Measurements from ENCODE around the gene STX7.

The STX7 gene

DNA sequence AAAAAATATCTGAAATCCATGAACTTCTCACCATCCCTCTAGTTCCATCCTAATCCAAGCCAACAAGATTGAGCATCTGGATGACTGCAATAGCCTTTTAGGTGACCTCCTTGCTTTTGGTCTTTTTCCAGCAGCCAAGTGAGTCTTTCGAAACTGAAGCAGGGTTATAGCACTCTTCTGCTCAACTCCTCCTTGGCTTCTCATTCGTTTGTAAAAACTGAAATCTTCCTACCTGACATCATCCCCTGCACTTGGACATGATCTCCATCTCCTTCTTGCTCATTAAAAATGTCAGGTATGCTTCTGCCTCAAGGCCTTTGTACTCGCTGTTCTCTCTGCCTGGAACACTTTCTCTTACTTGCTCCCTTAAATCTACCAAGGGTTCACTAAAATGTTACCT, 46.0 kb downstream of the STX7 start:
- DNase-seq, result no peak

DNA sequence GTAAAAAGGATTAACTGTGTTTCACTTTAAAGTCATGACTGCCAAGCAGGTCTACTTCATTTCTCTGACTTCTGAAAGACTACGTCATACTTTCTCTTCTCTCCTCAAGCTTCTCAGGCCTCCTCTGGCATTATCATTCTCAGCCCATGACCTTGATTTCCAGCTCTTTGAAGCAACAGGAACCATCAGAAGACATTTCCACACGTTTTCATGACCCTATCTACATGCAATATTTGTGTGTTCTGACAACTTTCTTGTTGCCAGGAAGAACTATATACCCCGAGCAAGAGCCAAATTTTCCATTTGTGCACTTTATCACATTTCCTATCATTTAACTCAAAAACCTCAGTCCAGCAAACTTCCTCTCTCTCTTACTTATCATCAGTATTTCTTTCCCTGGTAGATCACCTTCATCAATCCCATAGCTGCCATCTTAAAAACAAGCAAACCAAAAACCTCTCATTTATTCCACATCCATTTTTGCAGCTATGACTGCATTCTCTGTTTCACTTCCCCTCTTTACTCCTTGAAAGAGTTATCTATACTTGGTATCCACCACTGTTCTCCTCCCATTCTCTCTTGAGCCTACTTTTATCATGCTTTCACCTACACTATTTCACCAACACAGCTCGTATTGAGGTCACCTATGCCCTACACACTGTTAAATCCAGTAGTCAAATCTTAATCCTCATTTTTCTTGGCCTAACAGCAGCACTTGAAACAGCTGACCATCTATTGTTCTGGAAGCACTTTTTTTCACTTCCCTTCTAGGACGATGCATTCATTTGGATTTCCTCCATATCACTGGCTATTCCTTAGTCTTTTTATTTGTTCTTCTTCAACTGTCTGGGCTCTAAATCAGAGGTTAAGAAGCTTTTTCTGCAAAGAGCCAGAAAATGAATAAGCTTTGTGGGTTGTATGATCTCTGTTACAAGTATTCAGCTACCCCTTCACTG, 47.1 kb downstream of the STX7 start:
- no peak for DNase-seq

DNA sequence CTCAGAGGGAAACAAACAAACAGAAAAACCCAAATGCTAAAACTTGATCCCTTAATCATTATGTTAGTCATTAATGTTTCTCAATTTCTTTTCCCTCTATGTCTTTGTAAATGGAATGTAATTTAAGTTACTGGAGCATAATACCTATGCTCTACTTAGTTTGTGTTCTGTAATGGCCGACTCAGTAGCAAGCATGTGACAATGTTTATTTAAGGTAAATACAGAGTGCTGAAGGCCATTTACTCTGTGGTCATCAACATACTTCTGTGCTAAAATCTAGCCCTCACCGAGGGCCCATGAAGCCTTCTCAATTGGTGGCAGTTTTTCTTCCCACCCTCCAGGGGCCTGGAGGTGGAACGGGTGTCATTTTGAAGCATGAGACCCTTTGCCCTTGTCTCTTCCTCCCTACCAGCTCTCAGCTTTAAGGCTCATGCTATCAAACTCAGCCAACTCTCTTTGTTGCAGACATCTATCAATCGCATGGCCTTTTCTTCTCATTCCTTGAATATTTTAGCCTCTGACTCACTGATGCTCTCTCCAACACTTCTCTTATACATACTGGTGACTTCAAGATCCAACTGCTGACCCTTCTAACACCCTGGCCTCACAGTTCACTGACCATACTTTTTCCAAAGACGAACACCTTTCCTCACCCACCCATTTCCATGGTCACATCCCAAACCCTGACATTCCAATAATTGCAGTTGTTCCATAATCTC, 48.2 kb downstream of the STX7 start:
- no peak for DNase-seq

DNA sequence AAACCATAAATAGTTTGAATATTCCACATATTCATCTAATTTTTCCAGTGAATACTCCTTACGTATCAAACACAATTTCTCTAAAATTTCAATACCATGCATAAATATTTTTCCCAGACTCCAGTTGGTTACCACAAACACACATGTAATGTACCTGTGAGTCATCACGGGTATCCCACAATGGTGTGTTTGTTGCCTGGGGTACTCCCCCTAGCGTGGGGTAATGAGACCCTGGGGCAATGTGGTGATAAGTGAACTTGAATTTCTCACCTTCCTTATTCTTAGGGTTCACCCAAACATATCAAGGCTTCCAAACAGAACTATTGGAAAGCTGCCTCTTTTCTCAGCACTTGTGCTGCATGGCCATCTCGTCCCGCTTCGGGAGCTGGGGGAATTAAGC, 51.0 kb downstream of the STX7 start:
- DNase-seq, result no peak

DNA sequence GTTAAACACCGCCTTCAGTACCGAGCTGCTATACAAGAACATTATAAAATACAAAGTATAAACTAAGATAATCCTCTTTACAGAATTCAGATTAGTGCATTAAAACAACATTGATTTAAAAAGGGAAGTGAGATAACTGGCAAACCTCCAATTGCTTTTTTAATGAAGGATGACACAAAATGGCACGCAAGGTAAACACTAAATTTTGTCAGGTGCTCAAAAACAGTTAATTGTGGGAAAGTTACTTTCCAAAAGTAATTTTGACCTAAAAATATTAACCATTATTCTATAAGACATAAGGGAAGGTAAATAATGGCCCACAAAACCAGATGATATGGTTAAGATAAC, 53.3 kb downstream of the STX7 start:
- DNase-seq, result no peak

DNA sequence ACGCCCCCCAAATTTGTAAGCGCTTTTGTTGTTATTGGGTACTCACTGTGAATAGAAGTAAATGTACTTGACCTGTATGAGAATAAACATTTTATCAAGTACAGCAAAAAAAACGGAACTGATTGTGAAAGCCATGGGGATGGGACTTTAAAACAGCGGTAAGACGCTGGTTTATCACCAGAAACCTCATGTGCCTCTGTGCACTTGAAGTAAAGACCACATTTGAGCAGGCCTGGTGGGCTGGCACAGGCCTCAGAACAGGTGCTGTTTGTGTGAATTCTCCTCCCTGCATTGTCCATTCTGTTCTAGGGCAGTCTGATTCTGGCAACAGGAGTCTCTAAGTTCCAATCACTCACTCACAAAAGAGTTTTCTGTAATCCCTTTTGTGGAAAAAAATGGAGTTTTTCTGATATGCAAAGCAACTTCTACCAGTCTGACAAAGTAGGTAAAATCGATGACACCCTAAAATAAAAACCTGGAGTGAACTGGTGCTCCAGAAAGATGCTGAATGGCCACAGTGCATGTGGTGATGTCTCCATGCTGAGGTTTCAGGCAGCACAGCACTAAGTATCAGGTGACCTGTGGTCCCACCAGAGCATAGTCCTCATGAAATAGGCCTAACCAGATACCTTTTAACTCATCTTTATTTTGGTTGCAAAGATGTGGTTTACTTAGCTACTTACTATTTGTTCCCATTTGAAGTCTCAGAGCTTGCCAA, 53.9 kb downstream of the STX7 start:
- DNase-seq, result no peak

DNA sequence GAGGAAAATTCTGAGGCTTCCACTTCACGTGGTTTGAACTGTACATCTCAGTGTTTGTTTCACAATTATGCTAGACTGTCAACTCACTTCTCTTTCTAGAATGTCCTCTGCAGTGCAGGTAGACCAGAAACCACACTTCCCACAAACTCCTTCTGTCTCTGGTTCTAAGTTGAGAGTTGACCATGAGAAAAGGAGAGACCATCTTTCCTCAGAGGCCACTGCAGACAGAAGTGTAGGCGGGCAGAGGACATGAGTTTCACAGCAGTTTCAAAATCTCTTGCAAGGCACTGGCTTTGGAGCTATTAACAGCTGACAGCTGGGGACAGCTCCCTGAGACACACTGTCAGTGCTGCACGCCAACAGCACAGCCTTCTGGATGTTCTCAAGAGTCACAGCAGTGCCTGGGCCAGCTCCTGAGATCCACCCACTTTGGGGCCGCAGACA, 56.2 kb downstream of the STX7 start:
- DNase-seq, result no peak

DNA sequence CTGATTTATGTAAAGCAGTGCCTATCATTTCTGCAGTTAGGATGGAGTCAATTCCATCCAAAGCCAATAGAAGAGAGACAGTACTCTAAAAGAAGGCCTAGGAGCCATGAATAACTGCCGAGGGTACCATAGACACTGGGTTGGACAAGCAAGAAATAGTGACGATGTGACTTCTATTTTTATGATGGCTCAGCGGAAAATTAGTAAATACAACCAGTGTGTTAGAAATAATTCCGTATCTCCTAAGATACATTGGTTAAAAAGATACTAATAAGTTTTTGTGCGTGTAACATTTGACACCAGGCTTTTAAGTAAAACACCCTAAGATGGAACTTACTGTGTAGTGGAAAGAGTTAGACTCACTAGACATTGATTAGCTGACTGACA, 66.1 kb downstream of the STX7 start:
- no peak for DNase-seq

DNA sequence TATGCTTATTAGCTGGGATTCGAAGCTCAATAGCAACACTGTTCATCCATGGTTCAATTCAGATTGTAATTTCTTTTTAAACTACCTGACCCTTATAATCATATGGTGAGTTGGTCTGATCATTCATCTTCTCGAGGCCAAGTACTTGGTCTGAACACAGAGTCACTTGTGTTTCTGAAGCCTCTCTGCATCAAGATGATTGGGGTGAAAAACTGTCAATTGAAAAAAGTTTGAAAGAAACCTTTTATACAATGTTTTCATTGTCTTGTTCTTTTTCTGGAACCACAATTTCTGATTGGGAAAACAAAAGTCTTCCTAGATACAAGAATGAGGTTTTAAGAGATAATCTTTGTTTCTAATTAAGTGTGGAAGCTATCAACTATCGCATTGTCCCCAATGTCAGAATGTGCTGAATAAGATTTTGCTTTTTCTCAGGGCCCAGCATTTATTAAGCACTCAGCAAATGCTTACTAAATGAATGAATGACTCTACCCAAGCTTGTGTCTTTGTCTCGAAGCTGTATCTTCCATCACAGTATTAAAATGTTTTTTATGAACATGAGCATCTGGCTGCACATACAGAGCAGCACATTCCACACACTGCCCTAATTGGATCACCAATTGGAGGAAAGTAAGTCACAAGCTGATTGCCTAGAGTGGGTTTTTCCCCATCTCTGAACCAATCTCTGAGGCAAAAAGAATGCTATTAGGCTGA, 66.6 kb downstream of the STX7 start:
- no peak for DNase-seq

DNA sequence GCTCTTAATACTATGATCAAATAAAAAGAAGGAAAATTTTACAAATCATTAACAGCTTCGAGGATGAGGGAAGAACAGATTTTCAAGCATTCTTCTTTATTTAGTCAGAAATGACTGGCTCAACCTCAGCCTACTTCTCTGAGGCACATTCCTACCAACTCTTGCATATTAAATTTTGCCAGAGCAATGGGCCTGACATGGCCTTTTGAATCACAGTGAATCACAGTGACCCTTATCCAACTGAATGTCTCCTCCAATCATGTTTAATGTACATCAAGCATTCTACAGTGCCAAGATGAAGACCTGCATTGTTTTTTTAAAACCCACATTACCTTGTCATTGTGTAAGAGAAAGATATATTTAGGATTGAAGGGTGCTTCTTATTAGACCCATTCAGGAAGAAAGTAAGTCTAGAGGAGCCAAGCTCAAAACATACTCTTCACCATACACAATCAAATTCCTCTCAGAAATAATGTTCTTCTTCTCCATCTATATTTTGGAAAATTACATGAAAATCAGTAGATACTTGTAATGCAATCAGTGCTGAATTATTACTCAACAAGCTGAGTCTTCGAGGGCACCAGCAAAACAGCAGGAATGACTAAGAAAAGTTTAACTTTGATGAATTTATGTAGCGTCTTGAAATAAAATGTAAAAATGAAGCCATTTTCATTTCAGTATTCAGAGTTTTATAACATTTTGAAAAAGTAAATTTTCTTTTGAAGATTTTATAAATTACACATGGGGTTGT, 67.5 kb downstream of the STX7 start:
- no peak for DNase-seq

DNA sequence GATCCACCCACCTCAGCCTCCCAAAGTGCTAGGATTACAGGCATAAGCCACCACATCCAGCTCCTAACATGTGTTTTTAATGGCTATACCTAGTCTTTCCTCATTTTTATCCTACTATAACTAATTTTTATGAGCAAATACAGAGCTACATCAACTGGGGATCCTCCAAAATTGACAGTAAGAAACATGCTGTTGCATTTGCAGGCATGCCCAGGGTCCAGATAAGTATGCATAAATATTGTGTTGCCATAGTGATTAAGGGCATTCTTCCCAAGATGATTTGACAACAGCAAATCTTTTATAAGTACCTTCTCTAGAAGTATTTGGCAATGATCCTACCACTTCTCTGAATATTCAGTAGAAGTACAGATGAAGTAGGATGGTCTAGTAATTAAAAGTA, 69.7 kb downstream of the STX7 start:
- DNase-seq, result no peak

DNA sequence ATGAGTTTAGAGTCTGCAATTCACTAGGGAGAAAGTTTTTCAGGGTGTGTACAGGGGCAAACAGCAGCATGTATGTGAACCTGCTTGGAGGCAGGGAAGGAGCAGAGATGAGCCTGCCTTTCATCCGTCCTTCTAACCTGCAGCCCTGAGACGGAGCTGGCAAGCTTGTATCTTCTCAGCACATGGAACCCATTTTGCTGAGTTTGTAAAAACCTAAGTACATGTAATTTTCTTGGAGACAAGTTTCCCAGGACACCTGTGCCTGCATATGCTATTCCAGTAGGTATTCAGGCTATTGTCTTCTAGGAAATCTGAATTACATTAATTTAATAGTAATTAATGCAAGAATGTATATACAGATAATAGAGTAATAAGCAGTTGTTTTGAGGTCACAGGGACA, 82.8 kb downstream of the STX7 start:
- DNase-seq, result no peak

DNA sequence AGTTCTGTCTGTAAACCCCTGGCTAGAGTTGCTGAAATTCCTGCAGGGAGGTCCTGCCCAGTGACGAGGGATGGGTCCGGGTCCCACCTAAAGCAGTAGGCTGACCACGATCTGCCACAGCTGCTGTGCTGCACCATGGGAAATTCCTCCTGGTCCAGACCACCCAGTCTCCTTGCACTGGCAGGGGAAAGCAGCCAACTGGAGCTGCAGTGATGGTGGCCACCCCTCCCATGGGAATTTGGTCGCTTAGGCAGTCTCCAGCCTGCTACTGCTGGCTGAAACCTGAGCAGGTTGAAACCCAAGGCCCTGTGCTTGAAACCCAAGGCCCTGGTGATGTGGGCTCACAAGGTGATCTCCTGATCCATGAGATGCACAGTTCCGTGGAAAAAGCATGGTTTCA, 87.7 kb downstream of the STX7 start:
- no peak for DNase-seq

DNA sequence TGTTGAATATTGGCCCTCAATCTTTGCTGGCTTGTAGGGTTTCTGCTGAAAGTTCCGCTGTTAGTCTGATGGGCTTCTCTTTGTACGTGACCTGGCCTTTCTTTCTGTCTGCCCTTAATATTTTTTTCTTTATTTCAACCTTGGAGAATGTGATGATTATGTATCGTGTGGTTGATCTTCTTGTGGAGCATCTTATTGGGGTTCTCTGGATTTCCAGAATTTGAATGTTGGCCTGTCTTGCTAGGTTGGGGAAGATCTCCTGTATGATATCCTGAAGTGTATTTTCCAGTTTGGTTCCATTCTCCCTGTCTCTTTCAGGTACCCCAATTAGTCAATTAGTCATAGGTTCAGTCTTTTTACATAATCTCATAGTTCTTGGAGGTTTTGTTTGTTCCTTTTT, 89.1 kb downstream of the STX7 start:
- DNase-seq, result no peak

DNA sequence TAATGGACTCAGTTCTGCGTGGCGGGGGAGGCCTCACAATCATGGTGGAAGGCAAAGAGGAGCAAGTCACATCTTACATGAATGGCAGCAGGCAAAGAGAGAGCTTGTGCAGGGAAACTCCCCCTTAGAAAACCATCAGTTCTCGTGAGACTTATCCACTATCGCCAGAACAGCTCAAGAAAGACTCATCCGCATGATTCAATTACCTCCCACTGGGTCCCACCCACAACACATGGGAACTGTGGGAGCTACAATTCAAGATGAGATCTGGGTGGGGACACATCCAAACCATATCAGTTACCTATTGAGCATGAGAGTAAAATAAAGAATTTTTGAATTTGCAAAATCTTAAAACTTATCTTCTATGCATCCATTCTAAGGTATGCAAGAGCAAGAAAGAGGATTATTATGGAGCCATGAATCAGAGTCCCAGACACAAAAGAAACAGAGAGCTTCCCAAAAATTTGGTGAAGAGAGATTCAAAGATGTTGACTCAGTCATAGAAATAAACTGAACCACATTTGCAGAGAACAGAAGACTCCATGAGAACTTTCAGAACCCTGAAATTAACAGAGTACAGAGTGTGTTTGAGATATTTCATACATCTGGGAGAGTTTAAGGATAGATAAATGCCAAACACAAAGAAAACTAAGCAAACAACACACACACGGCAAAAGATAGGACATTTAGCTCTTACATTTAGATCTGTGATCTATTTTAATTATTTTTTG, 94.5 kb downstream of the STX7 start:
- DNase-seq, result no peak

DNA sequence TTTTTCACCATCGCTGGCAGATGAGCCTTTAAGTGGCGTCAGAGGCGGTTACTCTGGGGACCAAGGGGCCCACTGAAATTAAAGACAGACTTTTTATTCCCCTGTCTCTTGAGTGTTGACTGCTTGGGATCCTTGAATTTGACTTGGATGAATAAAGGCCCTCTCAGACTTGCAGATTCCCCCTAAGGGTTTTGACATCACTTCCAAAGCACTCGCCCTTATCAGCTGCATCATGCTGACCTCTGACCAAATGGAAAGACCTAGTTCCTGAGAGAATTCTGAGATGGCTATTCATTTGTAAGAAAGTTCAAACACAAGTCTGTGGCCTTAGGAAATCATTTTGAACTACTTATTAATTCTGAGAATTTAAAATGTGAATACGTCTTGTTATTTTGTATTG, 98.2 kb downstream of the STX7 start:
- no peak for DNase-seq

DNA sequence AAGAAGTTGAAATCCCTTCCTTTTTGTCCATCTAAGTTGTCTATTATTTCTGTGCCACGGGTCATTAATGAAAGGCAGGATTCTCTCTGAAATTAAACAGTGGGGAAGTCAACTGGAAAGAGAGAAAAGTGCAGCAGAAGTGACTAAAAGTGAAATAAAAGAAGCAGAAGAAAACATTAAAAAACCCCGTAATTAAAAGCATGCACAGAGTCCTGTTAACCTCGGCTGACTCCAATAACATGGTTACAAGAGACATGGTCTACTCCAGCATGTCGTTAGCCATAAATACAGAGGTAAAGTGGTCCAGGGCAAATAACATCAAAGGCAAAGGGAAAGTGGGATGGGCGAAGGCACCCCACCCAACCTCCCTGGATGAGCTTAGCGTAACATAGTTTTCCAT, 98.6 kb downstream of the STX7 start:
- DNase-seq, result no peak

DNA sequence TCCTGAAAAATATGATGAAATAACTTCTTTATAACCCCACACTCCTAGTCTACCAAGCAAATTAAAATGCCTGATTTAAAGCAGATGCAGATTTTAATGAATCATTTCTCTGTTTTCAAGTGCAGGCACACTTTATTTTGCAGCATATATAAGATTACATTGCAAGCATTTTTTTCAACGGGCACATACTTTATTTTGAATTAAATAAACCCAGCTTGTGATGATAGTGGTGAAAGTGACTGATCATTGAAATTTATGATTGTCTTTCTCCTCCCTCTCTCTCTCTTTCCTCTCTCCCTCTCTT, 99.5 kb downstream of the STX7 start:
- no peak for DNase-seq

DNA sequence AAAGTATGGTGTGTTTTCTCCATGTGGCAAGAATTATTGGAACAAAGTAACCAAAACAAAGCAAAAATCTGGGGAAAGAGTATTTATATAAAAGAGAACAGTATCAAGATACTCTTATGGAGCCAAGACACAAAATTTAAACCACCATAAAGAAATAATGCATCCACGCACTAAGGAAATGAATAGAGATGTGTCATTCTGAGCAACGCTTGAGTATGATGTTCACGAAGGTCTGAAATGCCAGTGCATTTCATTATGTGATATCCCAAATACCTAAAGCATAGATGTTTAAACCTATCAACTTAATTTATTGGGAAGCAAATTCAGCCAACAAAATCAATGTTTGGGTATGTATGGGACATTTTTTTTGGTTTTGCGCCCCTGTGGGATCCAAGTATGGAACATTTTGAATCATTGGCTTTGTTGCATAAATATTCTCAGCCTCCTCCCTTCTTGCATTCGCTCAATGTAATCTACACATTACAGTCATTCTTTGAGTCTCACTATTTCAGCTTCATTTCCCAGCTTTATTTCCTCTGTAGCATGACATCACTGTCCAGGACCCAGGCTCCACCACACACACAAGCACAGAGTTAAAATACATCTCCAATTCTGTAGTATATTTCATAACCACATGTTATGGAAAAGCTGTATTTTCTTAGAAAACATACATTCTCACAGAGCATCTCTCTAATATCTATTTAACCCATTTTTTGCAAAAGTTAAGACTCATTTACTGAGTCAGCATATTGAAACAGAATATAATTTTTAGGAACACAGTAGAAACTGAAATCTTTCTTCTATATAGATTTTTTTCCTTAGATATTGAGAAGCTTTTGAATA, 100.0 kb downstream of the STX7 start:
- no peak for DNase-seq

DNA sequence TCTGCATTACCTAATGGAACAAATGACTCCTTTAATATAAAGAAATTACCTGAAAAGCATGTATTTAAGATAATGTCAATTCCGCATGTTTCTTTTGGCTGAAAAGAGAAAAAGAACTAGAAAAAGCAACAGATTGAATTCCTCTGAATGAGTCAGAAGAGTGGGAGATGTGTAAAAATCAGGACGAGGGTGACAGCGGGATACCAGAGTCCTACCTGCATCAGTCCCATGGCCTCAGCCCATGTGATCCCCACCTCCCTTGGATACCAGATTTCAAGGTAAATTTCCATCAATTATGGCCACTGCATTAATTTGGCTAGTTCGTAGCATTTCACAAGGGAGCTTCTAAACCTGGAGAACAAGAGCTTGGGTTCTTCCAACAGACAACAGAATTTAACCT, 101.6 kb downstream of the STX7 start:
- DNase-seq, result no peak

DNA sequence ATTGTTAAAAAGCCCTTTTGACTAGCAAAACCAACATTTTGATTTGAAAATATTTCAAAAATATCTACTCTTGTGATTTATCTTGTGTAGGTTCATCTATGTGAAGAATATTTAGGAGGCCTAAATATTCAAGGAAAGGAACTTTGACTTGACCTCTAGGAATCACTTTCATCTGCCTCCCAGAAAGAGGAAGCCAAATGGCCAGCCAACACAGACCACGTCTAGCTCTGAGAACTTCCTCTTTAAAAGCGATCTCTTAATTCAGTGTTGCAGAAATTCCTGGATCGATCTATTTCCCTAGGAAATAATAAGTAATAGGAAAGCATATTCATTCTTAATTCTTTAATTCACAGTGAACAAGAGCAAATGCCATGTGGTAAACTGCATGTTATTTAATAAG, 102.1 kb downstream of the STX7 start:
- no peak for DNase-seq
